ENCODE measurements around the gene NIPSNAP2.

DNA sequence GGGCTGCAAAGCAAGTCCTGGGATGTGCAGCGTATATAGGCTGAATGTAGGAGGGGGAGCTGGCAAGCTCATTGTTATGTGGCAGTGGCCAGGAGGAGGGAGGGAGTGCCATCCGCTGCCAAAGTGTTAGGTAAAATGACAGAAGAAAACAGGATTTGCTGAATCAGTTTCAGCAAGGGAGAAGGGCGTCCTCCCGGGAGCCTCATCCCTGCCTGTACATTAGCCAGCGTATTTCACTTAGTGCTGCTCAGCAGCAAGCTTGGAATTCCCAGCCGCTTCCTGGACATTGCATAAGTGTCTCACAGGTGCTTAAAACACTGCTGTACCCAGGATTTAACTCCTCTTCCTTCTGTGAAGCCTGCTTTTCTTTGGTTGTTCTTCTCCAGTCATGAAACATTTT is 2.5 kb downstream of the NIPSNAP2 start:
- TF ChIP-seq, protein P1, sequence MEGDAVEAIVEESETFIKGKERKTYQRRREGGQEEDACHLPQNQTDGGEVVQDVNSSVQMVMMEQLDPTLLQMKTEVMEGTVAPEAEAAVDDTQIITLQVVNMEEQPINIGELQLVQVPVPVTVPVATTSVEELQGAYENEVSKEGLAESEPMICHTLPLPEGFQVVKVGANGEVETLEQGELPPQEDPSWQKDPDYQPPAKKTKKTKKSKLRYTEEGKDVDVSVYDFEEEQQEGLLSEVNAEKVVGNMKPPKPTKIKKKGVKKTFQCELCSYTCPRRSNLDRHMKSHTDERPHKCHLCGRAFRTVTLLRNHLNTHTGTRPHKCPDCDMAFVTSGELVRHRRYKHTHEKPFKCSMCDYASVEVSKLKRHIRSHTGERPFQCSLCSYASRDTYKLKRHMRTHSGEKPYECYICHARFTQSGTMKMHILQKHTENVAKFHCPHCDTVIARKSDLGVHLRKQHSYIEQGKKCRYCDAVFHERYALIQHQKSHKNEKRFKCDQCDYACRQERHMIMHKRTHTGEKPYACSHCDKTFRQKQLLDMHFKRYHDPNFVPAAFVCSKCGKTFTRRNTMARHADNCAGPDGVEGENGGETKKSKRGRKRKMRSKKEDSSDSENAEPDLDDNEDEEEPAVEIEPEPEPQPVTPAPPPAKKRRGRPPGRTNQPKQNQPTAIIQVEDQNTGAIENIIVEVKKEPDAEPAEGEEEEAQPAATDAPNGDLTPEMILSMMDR (IDR thresholded peaks at IDR 0.05; ENCODE audit: low read depth, low read length, poor library complexity, severe bottlenecking): no peak
- no peak for TF ChIP-seq EZH2phosphoT487 (IDR thresholded peaks at IDR 0.05; ENCODE audit: borderline replicate concordance, low read length)

Data from DOHH2 (cell line).